Heart left ventricle (tissue), 13 donors: ENCODE results near the gene SIX4.

Source experiments
- CTCF ChIP-seq, 12 donors: fragments of 200-600 bp; sonication (generic) in 4 of 12; IDR thresholded peaks; one replicate each; pipeline versions ENCODE4 v1.5.0 to v1.8.0; 2018 to 2022; ENCODE audit warnings: antibody characterized with exemption in 12 of 12, mild to moderate bottlenecking in 5 of 12
- POLR2A ChIP-seq, 2 donors: fragments of 450-650 bp; IDR thresholded peaks; one replicate each; pipeline ENCODE4 v1.6.1; 2017; ENCODE audit warnings: antibody characterized with exemption in 2 of 2, mild to moderate bottlenecking in 2 of 2, moderate library complexity in 2 of 2
- donor health status: ischemic (EF 13 %, LVEDD 7.1; RV severe dilation, severe dysfunction).
- donor health status: DM: no; HTN: yes; CAD: no.
- donor health status: DM: no; HTN: no; CAD: no.
- donor health status: ischemic (EF 25% LVEDD 6.9; RV normal size, moderate dysfunction).
- donor health status: ischemic (EF 25% LVEDD 5.7; RV mildly dilated, moderate dysfunction).
- donor health status: ischemic (EF 35%, LVEDD 5.7; RV mildly dilated, moderate dysfunction).
- donor health status: nonischemic (EF 11% LVEDD 7.7; RV severe dilation, severe dysfunction).
- donor health status: DM: yes; HTN: yes; CAD: no.
- donor health status: PGD.
- donor health status: ischemic (EF 29% LVEDD 5.4; RV normal size, mild dysfunction).
- donor health status: nonischemic (EF 23%, LVEDD 6.1; RV moderate dilation, normal function).

GRCh38 chr14:60720391-60720790 is 3.8 kb downstream of the SIX4 start:
- TF ChIP-seq CTCF (IDR thresholded peaks at IDR 0.05) (no peak), POLR2A (IDR thresholded peaks at IDR 0.05) (no peak)
